ENCODE data around the gene TPPP3.
"Not testable (repeated sequence)": the region's sequence is repeated elsewhere in the genome, so short reads cannot be mapped to it uniquely, and the experiment has no call there.

Gene TPPP3

DNA sequence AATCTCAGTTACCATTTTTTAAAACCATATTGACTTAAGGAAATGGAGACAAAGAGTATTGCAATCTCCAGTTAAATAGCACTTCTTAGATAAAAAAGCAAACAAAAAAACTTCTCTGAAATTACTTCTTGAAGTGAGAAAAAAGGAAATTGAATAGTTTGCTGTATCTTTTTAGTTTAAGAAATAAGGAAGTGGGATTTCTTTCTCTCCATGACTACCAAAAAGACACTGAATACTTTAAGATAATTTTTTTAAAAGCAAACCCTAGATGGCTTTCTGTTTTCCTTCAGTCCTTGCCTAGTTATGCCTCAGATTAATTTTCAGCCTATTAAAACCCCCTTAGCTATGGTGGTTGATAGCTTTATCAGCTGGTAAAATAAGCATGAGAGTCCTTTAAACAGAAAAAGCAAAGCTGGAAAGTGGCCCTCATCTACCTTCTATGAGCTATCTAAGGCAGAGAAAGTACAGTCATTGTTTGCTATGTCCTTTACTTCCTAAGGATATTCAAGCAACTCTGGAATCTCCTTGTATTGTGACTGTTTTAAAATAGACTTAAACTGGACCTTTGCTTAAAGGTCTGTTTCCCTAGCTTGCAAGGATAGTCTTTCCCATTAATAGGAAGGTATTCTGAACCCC is 28.6 kb downstream of the TPPP3 start:
- POLR2A ChIA-PET: no interaction called here
- CTCF ChIA-PET: interaction anchor here (1.0 kb wide), 2 partner anchors 8 to 26 kb away, joined by 3 to 4 read pairs; no protein-coding TSS in a partner anchor
- TF ChIP-seq, protein P1, sequence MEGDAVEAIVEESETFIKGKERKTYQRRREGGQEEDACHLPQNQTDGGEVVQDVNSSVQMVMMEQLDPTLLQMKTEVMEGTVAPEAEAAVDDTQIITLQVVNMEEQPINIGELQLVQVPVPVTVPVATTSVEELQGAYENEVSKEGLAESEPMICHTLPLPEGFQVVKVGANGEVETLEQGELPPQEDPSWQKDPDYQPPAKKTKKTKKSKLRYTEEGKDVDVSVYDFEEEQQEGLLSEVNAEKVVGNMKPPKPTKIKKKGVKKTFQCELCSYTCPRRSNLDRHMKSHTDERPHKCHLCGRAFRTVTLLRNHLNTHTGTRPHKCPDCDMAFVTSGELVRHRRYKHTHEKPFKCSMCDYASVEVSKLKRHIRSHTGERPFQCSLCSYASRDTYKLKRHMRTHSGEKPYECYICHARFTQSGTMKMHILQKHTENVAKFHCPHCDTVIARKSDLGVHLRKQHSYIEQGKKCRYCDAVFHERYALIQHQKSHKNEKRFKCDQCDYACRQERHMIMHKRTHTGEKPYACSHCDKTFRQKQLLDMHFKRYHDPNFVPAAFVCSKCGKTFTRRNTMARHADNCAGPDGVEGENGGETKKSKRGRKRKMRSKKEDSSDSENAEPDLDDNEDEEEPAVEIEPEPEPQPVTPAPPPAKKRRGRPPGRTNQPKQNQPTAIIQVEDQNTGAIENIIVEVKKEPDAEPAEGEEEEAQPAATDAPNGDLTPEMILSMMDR (IDR thresholded peaks at IDR 0.05; ENCODE audit: insufficient read depth, low read length, missing control alignments): no peak
- H3K4me3 ChIP-seq (ENCODE audit: low read depth, low read length): no peak overlapping the region
- DNase-seq (ENCODE audit: low read depth, low spot score): no peak

DNA sequence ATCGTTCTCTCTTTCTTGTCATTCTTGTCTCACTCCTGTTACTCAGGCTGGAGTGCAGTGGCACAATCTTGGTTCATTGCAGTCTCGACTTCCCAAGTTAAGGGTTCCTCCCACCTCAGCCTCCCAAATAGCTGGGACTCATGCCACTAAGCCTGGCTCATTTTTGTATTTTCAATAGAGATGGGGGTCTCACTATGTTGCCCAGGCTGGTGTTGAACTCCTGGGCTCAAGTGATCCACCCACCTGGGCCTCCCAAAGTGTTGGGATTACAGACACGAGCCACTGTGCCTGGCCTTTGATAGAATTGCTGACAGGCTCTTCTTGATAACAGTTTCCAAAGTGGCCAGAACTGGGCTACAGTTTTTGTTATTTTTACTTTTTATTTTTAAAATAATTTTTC is 32.3 kb downstream of the TPPP3 start:
- POLR2A ChIA-PET: no interaction called here

DNA sequence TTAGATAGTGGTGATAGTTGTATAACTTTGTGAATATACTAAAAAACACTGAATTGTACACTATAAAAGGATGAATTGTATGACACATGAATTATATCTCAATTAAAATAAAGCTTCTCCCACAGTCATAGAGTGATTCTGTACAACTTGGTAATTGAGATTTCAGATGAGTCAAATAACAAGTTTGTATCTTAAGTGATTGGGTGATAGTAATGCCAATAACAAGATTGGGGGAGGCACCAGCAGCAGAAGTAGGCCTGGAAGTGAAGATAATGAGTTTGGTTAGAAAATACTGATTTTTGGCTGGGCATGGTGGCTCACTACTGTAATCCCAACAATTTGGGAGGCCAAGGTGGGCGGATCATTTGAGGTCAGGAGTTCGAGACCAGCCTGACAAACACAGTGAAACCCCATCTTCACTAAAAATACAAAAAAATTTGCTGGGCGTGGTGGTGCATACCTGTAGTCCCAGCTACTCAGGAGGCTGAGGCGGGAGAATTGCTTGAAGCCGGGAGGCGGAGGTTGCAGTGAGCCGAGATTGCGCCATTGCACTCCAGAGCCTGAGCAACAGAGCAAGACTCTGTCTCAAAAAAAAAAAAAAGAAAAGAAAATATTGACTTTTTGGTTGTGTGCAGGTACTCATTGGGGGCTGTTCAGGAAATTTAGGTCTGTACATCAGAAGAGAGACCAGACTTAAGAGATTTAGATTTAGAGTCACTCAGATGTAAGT is 33.6 kb downstream of the TPPP3 start:
- POLR2A ChIA-PET; H3K4me3 ChIP-seq (ENCODE audit: low read depth, low read length); DNase-seq (ENCODE audit: low read depth, low spot score): not testable (repeated sequence)
- CTCF ChIA-PET: interaction anchor here (1.6 to 3.9 kb wide), 2 partner anchors 13 to 28 kb away, joined by 4 to 16 read pairs; no protein-coding TSS in a partner anchor

More for the DNA sequence above, 32.3 kb downstream of the TPPP3 start:
- CTCF ChIA-PET: interaction anchor here (1.9 kb wide), 1 partner anchor 9 kb away, joined by 5 read pairs; no protein-coding TSS in a partner anchor
- TF ChIP-seq, protein P1 (IDR thresholded peaks at IDR 0.05; ENCODE audit: insufficient read depth, low read length, missing control alignments): no peak
- no peak overlapping the region for H3K4me3 ChIP-seq (ENCODE audit: low read depth, low read length)
- DNase-seq (ENCODE audit: low read depth, low spot score): no peak

- CTCF ChIA-PET: interaction anchor here (1.0 to 3.9 kb wide), 5 partner anchors 11 to 124 kb away, joined by 3 to 16 read pairs (median 4); partner anchors contain the start of gene ATP6V0D1
- POLR2A ChIA-PET: no interaction called here
- no peak overlapping the region for H3K4me3 ChIP-seq (ENCODE audit: low read depth, low read length)
- DNase-seq (ENCODE audit: low read depth, low spot score): no peak
- TF ChIP-seq, protein P1 (IDR thresholded peaks at IDR 0.05; ENCODE audit: insufficient read depth, low read length, missing control alignments): no peak
Measured at GRCh38 chr16:67357561-67357960, 35.7 kb downstream of the TPPP3 start.

- no peak for DNase-seq (ENCODE audit: low read depth, low spot score)
- H3K4me3 ChIP-seq (ENCODE audit: low read depth, low read length): no peak overlapping the region
- TF ChIP-seq, protein P1 (IDR thresholded peaks at IDR 0.05; ENCODE audit: insufficient read depth, low read length, missing control alignments): no peak
- CTCF ChIA-PET: interaction anchor here (2.3 to 3.9 kb wide), 2 partner anchors 10 to 12 kb away, joined by 8 to 16 read pairs; no protein-coding TSS in a partner anchor
- POLR2A ChIA-PET: no interaction called here
Measured at GRCh38 chr16:67356396-67356795, 36.9 kb downstream of the TPPP3 start.

GRCh38 chr16:67352463-67352862 is 40.8 kb downstream of the TPPP3 start:
- POLR2A ChIA-PET; DNase-seq (ENCODE audit: low read depth, low spot score); H3K4me3 ChIP-seq (ENCODE audit: low read depth, low read length): not testable (repeated sequence)
- CTCF ChIA-PET: interaction anchor here (0.6 to 4.6 kb wide), 6 partner anchors 9 to 129 kb away, joined by 3 to 21 read pairs (median 4); no protein-coding TSS in a partner anchor

DNA sequence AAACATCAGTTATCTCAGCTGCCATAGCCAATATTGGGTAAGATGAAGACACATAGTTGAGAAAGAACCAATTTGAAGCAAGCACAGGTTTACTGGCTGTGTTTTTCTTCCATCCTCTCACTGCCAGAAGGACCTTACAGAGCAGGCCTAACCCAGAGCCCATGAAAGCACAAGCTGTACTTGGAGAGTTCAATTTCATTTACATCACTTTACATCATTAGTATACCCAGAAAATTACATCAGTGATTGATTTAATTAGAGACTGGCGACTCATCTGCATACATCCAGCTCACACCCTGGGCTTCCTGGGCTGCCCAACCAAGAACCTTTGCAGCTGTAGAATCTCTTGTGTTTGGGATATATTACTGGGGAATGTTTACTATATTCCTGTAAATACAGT is 43.0 kb downstream of the TPPP3 start:
- TF ChIP-seq, protein P1 (IDR thresholded peaks at IDR 0.05; ENCODE audit: insufficient read depth, low read length, missing control alignments): no peak
- DNase-seq (ENCODE audit: low read depth, low spot score): no peak
- no peak overlapping the region for H3K4me3 ChIP-seq (ENCODE audit: low read depth, low read length)
- ChIA-PET POLR2A (no interaction called here), CTCF (interaction anchor here (0.8 to 4.6 kb wide), 14 partner anchors 12 to 118 kb away, joined by 3 to 21 read pairs (median 3); partner anchors contain the start of genes KCTD19, LRRC36 and ZDHHC1)
